SH-SY5Y (cell line): ENCODE data around the gene C11orf65.

ENCODE experiments used
- GATA2 ChIP-seq: IDR thresholded peaks from 2 replicates; pipeline ENCODE4 v1.6.1; 2011; ENCODE audit warnings: mild to moderate bottlenecking, low read depth, low read length
- GATA3 ChIP-seq: IDR thresholded peaks from 2 replicates; pipeline ENCODE4 v1.6.1; 2011; ENCODE audit warnings: low read depth, mild to moderate bottlenecking, low read length, moderate library complexity

- no peak for TF ChIP-seq GATA2
- TF ChIP-seq GATA3 = no peak
Measured at GRCh38 chr11:108414958-108415357, 52.4 kb downstream of the C11orf65 start.
